ENCODE data around the gene RERE.

Gene RERE

GRCh38 chr1:8529901-8530300 is 287.5 kb downstream of the RERE start:
- no peak overlapping the region for H3K9ac ChIP-seq (ENCODE audit: low read depth, low read length, poor library complexity)
- no peak overlapping the region for H3K27ac ChIP-seq (replicated peaks; ENCODE audit: low read length)
- peak overlapping the region in 1 of 2 donors; percentile 47 for H3K4me3 ChIP-seq (ENCODE audit: low read length in 2 of 2)
- no CpG with 5 or more reads among the region's 3 CpGs for WGBS, 2 donors (ENCODE audit: extremely low coverage in 2 of 2, insufficient read length in 2 of 2, insufficient replicate concordance in 1 of 2)
- no peak for DNase-seq (ENCODE audit: low spot score)
- no peak overlapping the region for H3K23ac ChIP-seq (ENCODE audit: low read depth, low read length, poor library complexity)
- no peaks in the 10 kb centered on the region for H3K27me3 ChIP-seq (ENCODE audit: control insufficient read depth in 3 of 3, insufficient read depth in 3 of 3, low read depth in 1 of 3, low read length in 3 of 3)
- H4K91ac ChIP-seq (ENCODE audit: low read depth, low read length, poor library complexity), result no peak overlapping the region
- no peak overlapping the region for H2BK120ac ChIP-seq (ENCODE audit: low read depth, low read length)
- no peak overlapping the region for H3K4me2 ChIP-seq (ENCODE audit: insufficient read depth, low read length, poor library complexity, severe bottlenecking)
- no peak overlapping the region for H3K18ac ChIP-seq (ENCODE audit: low read length)
- no peak overlapping the region for H2BK15ac ChIP-seq (ENCODE audit: low read length)
- no peak overlapping the region for H3K14ac ChIP-seq (ENCODE audit: low read length)
- no peak overlapping the region for H2AK5ac ChIP-seq (ENCODE audit: low read depth, low read length)
- H4K8ac ChIP-seq (ENCODE audit: low read depth, low read length), result no peak overlapping the region
- no peaks in the 10 kb centered on the region for H3K79me1 ChIP-seq (ENCODE audit: low read depth, low read length)
- no peak overlapping the region for H2BK12ac ChIP-seq (ENCODE audit: low read length)
- H3K4ac ChIP-seq (ENCODE audit: low read length), result no peak overlapping the region
- no peak overlapping the region for H2BK5ac ChIP-seq (ENCODE audit: low read length)
- H3K9me3 ChIP-seq (replicated peaks in 1 of 2; ENCODE audit: control insufficient read depth in 2 of 2, insufficient read depth in 1 of 2, low read depth in 1 of 2, low read length in 2 of 2), result no peaks in the 10 kb centered on the region
- H2AFZ ChIP-seq (ENCODE audit: low read length), result no peak overlapping the region
- H3K4me1 ChIP-seq (ENCODE audit: control insufficient read depth in 2 of 2, insufficient read depth in 1 of 2, low read depth in 1 of 2, low read length in 2 of 2), result peaks cover 13 to 18% of the 10 kb centered on the region in 2 donors
- H3K36me3 ChIP-seq (replicated peaks in 1 of 2; ENCODE audit: control insufficient read depth in 2 of 2, insufficient read depth in 2 of 2, low read length in 2 of 2), result peaks cover 5 to 32% of the 10 kb centered on the region in 2 donors

DNA sequence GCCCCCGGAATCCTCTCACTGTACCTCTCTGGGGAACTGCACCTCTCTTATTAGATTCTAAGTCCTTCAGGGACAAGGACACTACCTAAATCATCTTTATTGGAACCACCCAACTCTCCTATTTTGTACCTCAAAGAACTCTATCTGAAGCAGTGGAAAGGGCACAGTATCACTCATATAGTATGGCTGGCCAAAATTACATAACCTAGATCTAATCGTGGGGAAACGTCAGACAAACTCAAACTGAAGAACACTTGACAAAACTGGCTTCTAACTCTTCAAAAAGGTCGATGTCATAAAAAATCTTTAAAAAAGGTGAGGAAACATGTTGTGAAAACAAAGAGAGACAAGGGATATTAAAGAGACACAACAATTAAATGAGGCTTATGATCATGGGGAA is 289.5 kb downstream of the RERE start:
- Histone ChIP-seq H3K4me1 (ENCODE audit: control insufficient read depth in 2 of 2, insufficient read depth in 1 of 2, low read depth in 1 of 2, low read length in 2 of 2) (peaks cover 13 to 25% of the 10 kb centered on the region in 2 donors), H3K27ac (replicated peaks; ENCODE audit: low read length) (no peak overlapping the region), H2AFZ (ENCODE audit: low read length) (no peak overlapping the region), H3K9ac (ENCODE audit: low read depth, low read length, poor library complexity) (no peak overlapping the region), H4K91ac (ENCODE audit: low read depth, low read length, poor library complexity) (no peak overlapping the region), H2BK15ac (ENCODE audit: low read length) (no peak overlapping the region), H3K36me3 (replicated peaks in 1 of 2; ENCODE audit: control insufficient read depth in 2 of 2, insufficient read depth in 2 of 2, low read length in 2 of 2) (peaks cover 5 to 24% of the 10 kb centered on the region in 2 donors), H2BK5ac (ENCODE audit: low read length) (no peak overlapping the region), H3K4me2 (ENCODE audit: insufficient read depth, low read length, poor library complexity, severe bottlenecking) (no peak overlapping the region), H3K23ac (ENCODE audit: low read depth, low read length, poor library complexity) (no peak overlapping the region), H3K27me3 (ENCODE audit: control insufficient read depth in 3 of 3, insufficient read depth in 3 of 3, low read depth in 1 of 3, low read length in 3 of 3) (no peaks in the 10 kb centered on the region), H2BK12ac (ENCODE audit: low read length) (no peak overlapping the region), H3K18ac (ENCODE audit: low read length) (no peak overlapping the region), H2AK5ac (ENCODE audit: low read depth, low read length) (no peak overlapping the region), H3K79me1 (ENCODE audit: low read depth, low read length) (no peaks in the 10 kb centered on the region), H4K8ac (ENCODE audit: low read depth, low read length) (no peak overlapping the region), H2BK120ac (ENCODE audit: low read depth, low read length) (no peak overlapping the region), H3K4ac (ENCODE audit: low read length) (no peak overlapping the region), H3K4me3 (ENCODE audit: low read length in 2 of 2) (no peak overlapping the region), H3K9me3 (replicated peaks in 1 of 2; ENCODE audit: control insufficient read depth in 2 of 2, insufficient read depth in 1 of 2, low read depth in 1 of 2, low read length in 2 of 2) (no peaks in the 10 kb centered on the region), H3K14ac (ENCODE audit: low read length) (no peak overlapping the region)
- DNase-seq (ENCODE audit: low spot score), result no peak
- WGBS, 2 donors (ENCODE audit: extremely low coverage in 2 of 2, insufficient read length in 2 of 2, insufficient replicate concordance in 1 of 2), result no CpG with 5 or more reads among the region's 4 CpGs

GRCh38 chr1:8525558-8526275 is 291.7 kb downstream of the RERE start:
- Histone ChIP-seq H2BK15ac (ENCODE audit: low read length) (no peak overlapping the region), H2AFZ (ENCODE audit: low read length) (no peak overlapping the region), H3K9ac (ENCODE audit: low read depth, low read length, poor library complexity) (no peak overlapping the region), H2BK120ac (ENCODE audit: low read depth, low read length) (no peak overlapping the region), H3K18ac (ENCODE audit: low read length) (no peak overlapping the region), H3K4ac (ENCODE audit: low read length) (no peak overlapping the region), H4K8ac (ENCODE audit: low read depth, low read length) (no peak overlapping the region), H3K4me2 (ENCODE audit: insufficient read depth, low read length, poor library complexity, severe bottlenecking) (peak overlapping the region; percentile 31), H4K91ac (ENCODE audit: low read depth, low read length, poor library complexity) (no peak overlapping the region), H3K23ac (ENCODE audit: low read depth, low read length, poor library complexity) (no peak overlapping the region), H3K9me3 (replicated peaks in 1 of 2; ENCODE audit: control insufficient read depth in 2 of 2, insufficient read depth in 1 of 2, low read depth in 1 of 2, low read length in 2 of 2) (no peaks in the 10 kb centered on the region), H3K79me1 (ENCODE audit: low read depth, low read length) (no peaks in the 10 kb centered on the region), H2BK5ac (ENCODE audit: low read length) (no peak overlapping the region), H3K4me1 (ENCODE audit: control insufficient read depth in 2 of 2, insufficient read depth in 1 of 2, low read depth in 1 of 2, low read length in 2 of 2) (peaks cover 13 to 28% of the 10 kb centered on the region in 2 donors), H3K27me3 (ENCODE audit: control insufficient read depth in 3 of 3, insufficient read depth in 3 of 3, low read depth in 1 of 3, low read length in 3 of 3) (no peaks in the 10 kb centered on the region), H3K4me3 (ENCODE audit: low read length in 2 of 2) (peak overlapping the region in 1 of 2 donors; percentile 35), H3K27ac (replicated peaks; ENCODE audit: low read length) (peak overlapping the region; percentile 59), H3K36me3 (replicated peaks in 1 of 2; ENCODE audit: control insufficient read depth in 2 of 2, insufficient read depth in 2 of 2, low read length in 2 of 2) (peaks cover 5 to 15% of the 10 kb centered on the region in 2 donors), H3K14ac (ENCODE audit: low read length) (no peak overlapping the region), H2AK5ac (ENCODE audit: low read depth, low read length) (no peak overlapping the region), H2BK12ac (ENCODE audit: low read length) (no peak overlapping the region)
- no CpG with 5 or more reads among the region's 11 CpGs for WGBS, 2 donors (ENCODE audit: extremely low coverage in 2 of 2, insufficient read length in 2 of 2, insufficient replicate concordance in 1 of 2)
- peak; percentile 56 for DNase-seq (ENCODE audit: low spot score)

DNA sequence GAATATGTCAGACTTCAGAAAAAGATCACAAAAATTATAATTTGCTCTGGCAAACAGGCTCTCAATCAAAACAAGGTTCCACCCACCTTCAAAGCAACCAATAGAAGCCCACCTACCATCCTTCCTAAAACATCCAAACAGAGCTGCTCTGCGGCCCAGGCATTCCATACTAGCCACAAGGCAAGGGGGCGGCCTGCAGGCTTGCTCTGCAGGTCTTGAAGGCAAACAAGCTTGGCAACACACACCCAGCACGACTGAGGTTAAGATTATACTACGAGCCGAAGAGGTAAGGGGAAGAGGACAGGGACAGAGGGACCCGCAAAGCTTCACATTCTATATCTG is 292.3 kb downstream of the RERE start:
- no peak overlapping the region for H2AK5ac ChIP-seq (ENCODE audit: low read depth, low read length)
- peaks cover 5 to 15% of the 10 kb centered on the region in 2 donors for H3K36me3 ChIP-seq (replicated peaks in 1 of 2; ENCODE audit: control insufficient read depth in 2 of 2, insufficient read depth in 2 of 2, low read length in 2 of 2)
- no peak overlapping the region for H3K4ac ChIP-seq (ENCODE audit: low read length)
- no peak overlapping the region for H3K9ac ChIP-seq (ENCODE audit: low read depth, low read length, poor library complexity)
- no peak overlapping the region for H3K4me2 ChIP-seq (ENCODE audit: insufficient read depth, low read length, poor library complexity, severe bottlenecking)
- H3K4me3 ChIP-seq (ENCODE audit: low read length in 2 of 2), result peak overlapping the region in 1 of 2 donors; percentile 35
- no peak for DNase-seq (ENCODE audit: low spot score)
- H3K4me1 ChIP-seq (ENCODE audit: control insufficient read depth in 2 of 2, insufficient read depth in 1 of 2, low read depth in 1 of 2, low read length in 2 of 2), result peaks cover 13 to 28% of the 10 kb centered on the region in 2 donors
- no peak overlapping the region for H2BK15ac ChIP-seq (ENCODE audit: low read length)
- no peak overlapping the region for H3K14ac ChIP-seq (ENCODE audit: low read length)
- no peak overlapping the region for H3K18ac ChIP-seq (ENCODE audit: low read length)
- peak overlapping the region; percentile 59 for H3K27ac ChIP-seq (replicated peaks; ENCODE audit: low read length)
- no peak overlapping the region for H3K23ac ChIP-seq (ENCODE audit: low read depth, low read length, poor library complexity)
- no CpG with 5 or more reads among the region's 6 CpGs for WGBS, 2 donors (ENCODE audit: extremely low coverage in 2 of 2, insufficient read length in 2 of 2, insufficient replicate concordance in 1 of 2)
- H2AFZ ChIP-seq (ENCODE audit: low read length), result no peak overlapping the region
- no peaks in the 10 kb centered on the region for H3K9me3 ChIP-seq (replicated peaks in 1 of 2; ENCODE audit: control insufficient read depth in 2 of 2, insufficient read depth in 1 of 2, low read depth in 1 of 2, low read length in 2 of 2)
- H2BK5ac ChIP-seq (ENCODE audit: low read length), result no peak overlapping the region
- no peak overlapping the region for H4K8ac ChIP-seq (ENCODE audit: low read depth, low read length)
- no peak overlapping the region for H2BK12ac ChIP-seq (ENCODE audit: low read length)
- no peaks in the 10 kb centered on the region for H3K27me3 ChIP-seq (ENCODE audit: control insufficient read depth in 3 of 3, insufficient read depth in 3 of 3, low read depth in 1 of 3, low read length in 3 of 3)
- no peak overlapping the region for H2BK120ac ChIP-seq (ENCODE audit: low read depth, low read length)
- H3K79me1 ChIP-seq (ENCODE audit: low read depth, low read length), result no peaks in the 10 kb centered on the region
- H4K91ac ChIP-seq (ENCODE audit: low read depth, low read length, poor library complexity), result no peak overlapping the region

All from neuronal stem cell (in vitro differentiated cells).